ENCODE measurements around the gene CLEC4E. TPM values are rescaled to one million over a fixed set of nuclear protein-coding genes. Genes with fewer than 3 reads are reported as not detected.
"Not testable (repeated sequence)": the region's sequence is repeated elsewhere in the genome, so short reads cannot be mapped to it uniquely, and the experiment has no call there.

Gene CLEC4E
- total RNA-seq, 1 donor from 2014 or later = 1.2 TPM

DNA sequence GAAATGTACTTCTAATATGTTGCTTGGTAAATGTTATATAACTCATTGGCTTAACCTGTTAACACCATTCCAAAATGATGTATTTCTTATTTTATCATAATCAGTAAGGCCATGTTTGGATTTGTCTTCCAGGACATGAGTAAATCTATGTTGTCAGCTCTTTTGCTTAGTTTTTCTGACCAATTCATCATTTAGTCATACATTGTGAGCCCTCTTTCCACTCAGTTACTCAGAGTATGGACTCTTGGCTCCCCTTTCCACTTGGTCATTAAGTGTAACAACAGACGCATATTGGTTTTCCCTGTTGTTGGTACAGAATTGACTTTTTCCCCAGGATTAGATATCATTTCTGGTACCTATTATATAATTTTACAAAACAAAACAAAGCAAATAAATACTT is 36.4 kb downstream of the CLEC4E start:
- Mint-ChIP-seq H3K9me3 (ENCODE audit: unreplicated experiment) (no peaks in the 10 kb centered on the region), H3K27ac (ENCODE audit: unreplicated experiment) (no peak overlapping the region), H3K36me3 (ENCODE audit: low read depth, unreplicated experiment) (no peaks in the 10 kb centered on the region), H3K4me3 (ENCODE audit: unreplicated experiment) (no peak overlapping the region), H3K27me3 (ENCODE audit: unreplicated experiment) (peaks cover 4% of the 10 kb centered on the region), H3K4me1 (ENCODE audit: unreplicated experiment) (peaks cover 13% of the 10 kb centered on the region)
- TF ChIP-seq, protein P1, sequence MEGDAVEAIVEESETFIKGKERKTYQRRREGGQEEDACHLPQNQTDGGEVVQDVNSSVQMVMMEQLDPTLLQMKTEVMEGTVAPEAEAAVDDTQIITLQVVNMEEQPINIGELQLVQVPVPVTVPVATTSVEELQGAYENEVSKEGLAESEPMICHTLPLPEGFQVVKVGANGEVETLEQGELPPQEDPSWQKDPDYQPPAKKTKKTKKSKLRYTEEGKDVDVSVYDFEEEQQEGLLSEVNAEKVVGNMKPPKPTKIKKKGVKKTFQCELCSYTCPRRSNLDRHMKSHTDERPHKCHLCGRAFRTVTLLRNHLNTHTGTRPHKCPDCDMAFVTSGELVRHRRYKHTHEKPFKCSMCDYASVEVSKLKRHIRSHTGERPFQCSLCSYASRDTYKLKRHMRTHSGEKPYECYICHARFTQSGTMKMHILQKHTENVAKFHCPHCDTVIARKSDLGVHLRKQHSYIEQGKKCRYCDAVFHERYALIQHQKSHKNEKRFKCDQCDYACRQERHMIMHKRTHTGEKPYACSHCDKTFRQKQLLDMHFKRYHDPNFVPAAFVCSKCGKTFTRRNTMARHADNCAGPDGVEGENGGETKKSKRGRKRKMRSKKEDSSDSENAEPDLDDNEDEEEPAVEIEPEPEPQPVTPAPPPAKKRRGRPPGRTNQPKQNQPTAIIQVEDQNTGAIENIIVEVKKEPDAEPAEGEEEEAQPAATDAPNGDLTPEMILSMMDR (IDR thresholded peaks at IDR 0.05; ENCODE audit: unreplicated experiment) = no peak
- no peak for DNase-seq (ENCODE audit: low spot score)

DNA sequence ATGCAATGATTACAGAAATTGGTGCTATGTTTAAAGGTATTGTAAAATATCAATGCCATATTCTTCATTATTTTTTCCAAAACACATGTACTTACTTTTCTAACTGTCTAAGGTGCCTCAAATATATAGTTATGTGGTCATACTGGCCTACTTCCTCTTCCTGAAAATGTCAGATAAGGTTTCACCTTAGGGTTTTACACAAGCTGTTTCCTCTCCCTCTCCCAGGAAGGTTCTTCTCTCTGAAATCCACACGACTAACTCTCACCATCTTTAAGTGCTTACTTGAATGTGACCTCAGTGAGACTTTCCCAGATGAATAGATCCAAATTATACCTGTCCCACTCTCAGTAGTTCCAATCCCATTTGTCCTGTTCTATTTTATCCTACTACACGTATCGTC is 39.0 kb downstream of the CLEC4E start:
- H3K27me3 Mint-ChIP-seq (ENCODE audit: unreplicated experiment) = peaks cover 3% of the 10 kb centered on the region
- H3K4me1 Mint-ChIP-seq (ENCODE audit: unreplicated experiment) = peaks cover 20% of the 10 kb centered on the region
- no peak for DNase-seq (ENCODE audit: low spot score)
- H3K4me3 Mint-ChIP-seq (ENCODE audit: unreplicated experiment) = no peak overlapping the region
- no peaks in the 10 kb centered on the region for H3K36me3 Mint-ChIP-seq (ENCODE audit: low read depth, unreplicated experiment)
- no peaks in the 10 kb centered on the region for H3K9me3 Mint-ChIP-seq (ENCODE audit: unreplicated experiment)
- H3K27ac Mint-ChIP-seq (ENCODE audit: unreplicated experiment) = no peak overlapping the region
- TF ChIP-seq, protein P1 (IDR thresholded peaks at IDR 0.05; ENCODE audit: unreplicated experiment) = no peak

DNA sequence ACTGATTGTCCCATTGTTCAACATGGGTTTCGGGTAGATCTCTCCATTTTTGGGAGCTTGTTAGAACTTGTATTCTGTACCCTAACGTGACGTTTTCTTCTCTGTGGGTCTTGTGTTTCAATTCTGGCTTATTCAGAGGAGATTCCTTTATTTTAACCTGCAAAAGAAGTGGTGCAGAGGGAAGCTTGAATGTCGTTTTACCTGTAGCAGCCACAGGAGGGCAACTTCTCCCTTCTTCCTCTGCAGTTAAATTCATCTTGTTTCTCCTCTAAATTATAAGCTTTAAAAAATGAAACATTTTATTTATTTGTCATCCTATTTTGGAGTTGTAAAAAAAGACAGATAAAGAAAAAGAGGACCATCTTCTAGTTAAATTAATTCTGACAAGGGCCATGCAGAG is 41.1 kb downstream of the CLEC4E start:
- Mint-ChIP-seq H3K36me3 (ENCODE audit: low read depth, unreplicated experiment) (no peaks in the 10 kb centered on the region), H3K4me3 (ENCODE audit: unreplicated experiment) (no peak overlapping the region), H3K27ac (ENCODE audit: unreplicated experiment) (peak overlapping the region; percentile 43), H3K4me1 (ENCODE audit: unreplicated experiment) (peaks cover 20% of the 10 kb centered on the region), H3K9me3 (ENCODE audit: unreplicated experiment) (no peaks in the 10 kb centered on the region), H3K27me3 (ENCODE audit: unreplicated experiment) (peaks cover 1% of the 10 kb centered on the region)
- TF ChIP-seq, protein P1 (IDR thresholded peaks at IDR 0.05; ENCODE audit: unreplicated experiment) = no peak
- DNase-seq (ENCODE audit: low spot score) = no peak

DNA sequence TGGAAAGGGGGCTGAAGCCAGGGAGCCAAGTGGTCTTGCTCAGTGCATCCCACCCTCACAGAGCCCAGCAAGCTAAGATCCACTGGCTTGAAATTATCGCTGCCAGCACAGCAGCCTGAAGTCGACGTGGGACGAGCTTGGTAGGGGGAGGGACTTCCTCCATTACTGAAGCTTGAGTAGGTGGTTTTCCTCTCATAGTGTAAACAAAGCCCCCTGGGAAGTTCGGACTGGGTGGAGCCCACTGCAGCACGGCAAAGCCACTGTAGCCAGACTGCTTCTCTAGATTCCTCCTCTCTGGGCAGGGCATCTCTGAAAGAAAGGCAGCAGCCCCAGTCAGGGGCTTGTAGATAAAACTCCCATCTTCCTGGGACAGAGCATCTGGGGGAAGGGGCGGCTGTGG is 44.6 kb downstream of the CLEC4E start:
- H3K4me3 Mint-ChIP-seq (ENCODE audit: unreplicated experiment); H3K9me3 Mint-ChIP-seq (ENCODE audit: unreplicated experiment); H3K36me3 Mint-ChIP-seq (ENCODE audit: low read depth, unreplicated experiment); H3K27ac Mint-ChIP-seq (ENCODE audit: unreplicated experiment); H3K27me3 Mint-ChIP-seq (ENCODE audit: unreplicated experiment); DNase-seq (ENCODE audit: low spot score): not testable (repeated sequence)
- peaks cover 22% of the 10 kb centered on the region for H3K4me1 Mint-ChIP-seq (ENCODE audit: unreplicated experiment)

DNA sequence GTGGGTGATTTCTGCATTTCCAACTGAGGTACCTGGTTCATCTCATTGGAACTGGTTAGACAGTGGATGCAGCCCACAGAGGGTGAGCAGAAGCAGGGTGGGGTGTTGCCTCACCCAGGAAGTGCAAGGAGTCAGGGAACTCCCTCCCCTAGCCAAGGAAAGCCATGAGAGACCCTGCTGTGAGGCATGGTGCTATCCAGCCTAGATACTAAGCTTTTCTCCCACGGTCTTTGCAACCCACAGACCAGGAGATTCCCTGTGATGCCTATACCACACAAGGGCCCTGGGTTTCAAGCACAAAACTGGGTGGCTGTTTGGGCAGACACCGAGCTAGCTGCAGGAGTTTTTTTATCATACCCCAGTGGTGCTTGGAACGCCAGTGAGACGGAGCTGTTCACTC is 45.0 kb downstream of the CLEC4E start:
- not testable (repeated sequence) for H3K27ac Mint-ChIP-seq (ENCODE audit: unreplicated experiment); H3K4me3 Mint-ChIP-seq (ENCODE audit: unreplicated experiment); H3K27me3 Mint-ChIP-seq (ENCODE audit: unreplicated experiment); H3K36me3 Mint-ChIP-seq (ENCODE audit: low read depth, unreplicated experiment); DNase-seq (ENCODE audit: low spot score); H3K9me3 Mint-ChIP-seq (ENCODE audit: unreplicated experiment)
- H3K4me1 Mint-ChIP-seq (ENCODE audit: unreplicated experiment) = peaks cover 22% of the 10 kb centered on the region

DNA sequence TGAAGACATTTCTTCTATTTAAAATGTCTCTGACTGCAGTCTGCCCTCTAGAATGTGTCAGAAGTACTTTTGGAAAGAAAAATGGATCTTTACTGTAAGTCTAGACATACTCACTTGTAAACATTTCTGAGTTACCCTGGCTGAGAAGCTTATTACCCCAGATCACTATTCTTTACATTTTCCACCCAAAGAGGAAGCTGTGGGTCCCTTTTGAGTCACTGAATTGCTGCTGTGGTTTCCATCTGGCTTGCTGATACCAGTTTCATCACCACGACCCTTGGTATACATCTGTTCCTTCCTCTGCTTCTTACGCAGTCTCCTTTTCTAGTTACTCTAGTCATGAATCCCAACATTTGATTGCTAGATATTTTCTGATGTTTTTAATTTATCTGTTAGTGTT is 47.6 kb downstream of the CLEC4E start:
- no peak for DNase-seq (ENCODE audit: low spot score)
- TF ChIP-seq, protein P1 (IDR thresholded peaks at IDR 0.05; ENCODE audit: unreplicated experiment) = no peak
- Mint-ChIP-seq H3K27ac (ENCODE audit: unreplicated experiment) (no peak overlapping the region), H3K27me3 (ENCODE audit: unreplicated experiment) (no peaks in the 10 kb centered on the region), H3K4me1 (ENCODE audit: unreplicated experiment) (peaks cover 5% of the 10 kb centered on the region), H3K4me3 (ENCODE audit: unreplicated experiment) (no peak overlapping the region), H3K36me3 (ENCODE audit: low read depth, unreplicated experiment) (no peaks in the 10 kb centered on the region), H3K9me3 (ENCODE audit: unreplicated experiment) (no peaks in the 10 kb centered on the region)
